Upper lobe of right lung (tissue), 1 donor: ENCODE results near the gene SLC9A5. TPM values are rescaled to one million over a fixed set of nuclear protein-coding genes. Genes with fewer than 3 reads are reported as not detected.

ENCODE experiments used
- ATAC-seq: fragments of 200-7000 bp; cut with Tn5 transposase; one replicate; pipeline ENCODE4 v1.9.1; 2020; ENCODE audit warnings: mild to moderate bottlenecking, moderate library complexity
- DNase-seq: peaks from one replicate; pipeline ENCODE4 v3.0.0-alpha.2; 2020
- H3K27ac ChIP-seq: fragments of 200-600 bp; one replicate; pipeline ENCODE4 v1.8.0; 2022
- H3K27me3 ChIP-seq: fragments of 200-600 bp; one replicate; pipeline ENCODE4 v1.8.0; 2022; ENCODE audit warnings: mild to moderate bottlenecking
- H3K36me3 ChIP-seq: fragments of 200-600 bp; one replicate; pipeline ENCODE4 v1.8.0; 2022
- H3K4me1 ChIP-seq: fragments of 200-600 bp; one replicate; pipeline ENCODE4 v1.8.0; 2022
- H3K4me3 ChIP-seq: fragments of 200-600 bp; one replicate; pipeline ENCODE4 v1.8.0; 2022; ENCODE audit warnings: mild to moderate bottlenecking
- H3K9me3 ChIP-seq: fragments of 200-600 bp; one replicate; pipeline ENCODE4 v1.8.0; 2022
- CTCF ChIP-seq: fragments of 200-600 bp; IDR thresholded peaks from one replicate; pipeline ENCODE4 v1.8.0; 2022; ENCODE audit warnings: antibody characterized with exemption
- intact Hi-C: fragments of 100-400 bp; cut with DNase I; formaldehyde crosslinking; loops from one replicate; pipeline ENCODE4 v1.11.0; 2022
- total RNA-seq: library from RNA; stranded (reverse); fragmentation: NEBNext Ultra II Directional; extraction: Animal tissue kit (Norgen Biotek cat#: 25700); gene quantifications from one replicate; pipeline ENCODE4 v1.2.1, GENCODE V29; 2021
- donor health status: DM: no; HTN: yes; CAD: no; lungs with severe emphysema.

Gene SLC9A5
- total RNA-seq, 1 donor from 2014 or later = 2.4 TPM

GRCh38 chr16:67260426-67261063, 11.8 kb downstream of the SLC9A5 start:
- DNase-seq = no peak
- Histone ChIP-seq H3K27ac (no peak overlapping the region), H3K27me3 (no peaks in the 10 kb centered on the region), H3K36me3 (no peaks in the 10 kb centered on the region), H3K4me3 (no peak overlapping the region), H3K4me1 (no peaks in the 10 kb centered on the region), H3K9me3 (no peaks in the 10 kb centered on the region)
- intact Hi-C loops = no loop called here
- peak; percentile 45 for TF ChIP-seq CTCF
- peak; percentile 77 for ATAC-seq

- intact Hi-C loops = no loop called here
- no peak for ATAC-seq
Measured at GRCh38 chr16:67263201-67263600, 14.4 kb downstream of the SLC9A5 start.

DNA sequence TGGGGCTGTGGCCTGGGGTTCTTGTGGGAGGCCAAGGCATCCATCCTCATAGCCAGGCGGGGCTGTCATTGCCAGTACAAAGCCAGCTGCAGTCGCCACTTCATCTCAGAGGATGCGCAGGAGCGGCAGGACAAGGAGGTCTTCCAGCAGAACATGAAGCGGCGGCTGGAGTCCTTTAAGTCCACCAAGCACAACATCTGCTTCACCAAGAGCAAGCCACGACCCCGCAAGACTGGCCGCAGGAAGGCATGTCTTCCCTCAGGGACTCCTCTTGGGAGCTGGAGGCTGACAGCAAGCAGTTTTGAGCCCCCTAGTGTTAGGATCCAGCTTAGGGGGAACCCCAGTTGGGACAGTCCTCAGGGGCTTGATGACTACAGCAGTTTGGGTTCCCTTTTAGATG, 15.5 kb downstream of the SLC9A5 start:
- no peaks in the 10 kb centered on the region for H3K9me3 ChIP-seq
- H3K27me3 ChIP-seq = no peaks in the 10 kb centered on the region
- H3K27ac ChIP-seq = no peak overlapping the region
- H3K36me3 ChIP-seq = no peaks in the 10 kb centered on the region
- ATAC-seq = no peak
- intact Hi-C loops = no loop called here
- no peak for TF ChIP-seq CTCF
- DNase-seq = peak; percentile 47
- H3K4me3 ChIP-seq = no peak overlapping the region
- no peaks in the 10 kb centered on the region for H3K4me1 ChIP-seq

More at GRCh38 chr16:67263201-67263600, 14.4 kb downstream of the SLC9A5 start:
- no peak overlapping the region for H3K27ac ChIP-seq
- no peaks in the 10 kb centered on the region for H3K36me3 ChIP-seq
- no peaks in the 10 kb centered on the region for H3K27me3 ChIP-seq
- H3K4me1 ChIP-seq = no peaks in the 10 kb centered on the region
- TF ChIP-seq CTCF = no peak
- no peak for DNase-seq
- no peaks in the 10 kb centered on the region for H3K9me3 ChIP-seq
- no peak overlapping the region for H3K4me3 ChIP-seq

DNA sequence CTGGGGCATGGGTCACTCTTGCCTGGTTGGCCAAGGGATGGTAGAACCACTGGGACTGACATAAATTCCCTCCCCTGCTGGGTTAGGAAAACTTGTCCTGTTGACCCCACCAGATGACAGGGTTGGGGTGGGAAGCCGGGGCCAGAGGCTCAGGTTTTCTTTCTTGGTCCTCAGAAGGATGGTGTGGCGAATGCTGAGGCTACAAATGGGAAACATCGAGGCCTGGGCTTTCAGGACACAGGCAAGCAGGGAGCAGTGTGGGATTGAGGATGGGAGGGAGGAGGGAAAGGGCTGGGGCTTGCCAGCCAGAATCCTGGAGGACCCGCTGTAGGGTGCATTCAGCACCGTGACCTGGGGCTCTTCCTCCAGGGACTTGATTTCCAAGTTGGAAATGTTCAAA, 16.1 kb downstream of the SLC9A5 start:
- Histone ChIP-seq H3K36me3 (no peaks in the 10 kb centered on the region), H3K27ac (no peak overlapping the region), H3K27me3 (no peaks in the 10 kb centered on the region), H3K4me3 (no peak overlapping the region), H3K4me1 (no peaks in the 10 kb centered on the region), H3K9me3 (no peaks in the 10 kb centered on the region)
- DNase-seq = peak; percentile 46
- no peak for ATAC-seq
- intact Hi-C loops = no loop called here
- no peak for TF ChIP-seq CTCF

DNA sequence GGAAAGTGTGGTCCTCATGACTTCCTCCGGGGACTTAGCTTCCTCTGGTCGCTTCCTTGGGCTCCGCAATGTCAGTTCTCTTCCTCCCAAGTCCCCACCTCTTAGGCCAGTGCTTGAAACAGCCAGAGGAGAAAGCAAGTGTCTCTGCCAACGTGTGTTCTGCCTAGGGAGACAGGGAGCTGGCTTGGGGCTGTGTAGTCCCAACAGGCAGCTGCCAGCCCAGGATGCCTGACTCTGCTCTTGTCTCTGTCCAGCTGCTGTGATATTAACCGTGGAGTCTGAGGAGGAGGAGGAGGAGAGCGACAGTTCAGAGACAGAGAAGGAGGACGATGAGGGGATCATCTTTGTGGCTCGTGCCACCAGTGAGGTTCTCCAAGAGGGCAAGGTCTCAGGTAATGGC, 17.1 kb downstream of the SLC9A5 start:
- no peaks in the 10 kb centered on the region for H3K9me3 ChIP-seq
- no peaks in the 10 kb centered on the region for H3K36me3 ChIP-seq
- DNase-seq (peak; percentile 19), ATAC-seq (no peak)
- no peak overlapping the region for H3K4me3 ChIP-seq
- H3K27me3 ChIP-seq = no peaks in the 10 kb centered on the region
- no peaks in the 10 kb centered on the region for H3K4me1 ChIP-seq
- intact Hi-C loops = no loop called here
- no peak for TF ChIP-seq CTCF
- H3K27ac ChIP-seq = no peak overlapping the region

DNA sequence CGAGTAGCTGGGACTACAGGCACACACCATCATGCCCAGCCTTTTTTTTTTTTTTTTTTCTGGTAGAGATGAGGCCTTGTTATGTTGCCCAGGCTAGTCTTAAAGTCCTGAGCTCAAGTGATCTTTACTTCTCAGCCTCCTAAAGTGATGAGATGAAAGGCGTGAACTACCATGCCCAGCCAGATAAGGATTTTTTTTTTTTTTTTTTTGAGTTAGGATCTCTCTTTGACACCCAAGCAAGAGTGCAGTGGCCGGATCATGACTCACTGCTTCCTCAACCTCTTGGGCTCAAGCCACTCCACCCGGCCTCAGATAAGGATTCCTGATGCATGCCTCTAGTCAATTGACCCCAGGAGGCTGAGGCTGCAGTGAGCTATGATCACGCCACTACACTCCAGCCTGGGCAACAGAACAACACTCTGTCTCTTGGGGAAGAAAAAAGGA, 19.4 kb downstream of the SLC9A5 start:
- Histone ChIP-seq H3K27me3 (no peaks in the 10 kb centered on the region), H3K27ac (no peak overlapping the region), H3K4me1 (no peaks in the 10 kb centered on the region), H3K36me3 (no peaks in the 10 kb centered on the region), H3K9me3 (no peaks in the 10 kb centered on the region), H3K4me3 (no peak overlapping the region)
- intact Hi-C loops = no loop called here
- ATAC-seq (peak; percentile 85), DNase-seq (no peak)
- TF ChIP-seq CTCF = no peak
